ENCODE results near the gene MBD6.

Gene MBD6

DNA sequence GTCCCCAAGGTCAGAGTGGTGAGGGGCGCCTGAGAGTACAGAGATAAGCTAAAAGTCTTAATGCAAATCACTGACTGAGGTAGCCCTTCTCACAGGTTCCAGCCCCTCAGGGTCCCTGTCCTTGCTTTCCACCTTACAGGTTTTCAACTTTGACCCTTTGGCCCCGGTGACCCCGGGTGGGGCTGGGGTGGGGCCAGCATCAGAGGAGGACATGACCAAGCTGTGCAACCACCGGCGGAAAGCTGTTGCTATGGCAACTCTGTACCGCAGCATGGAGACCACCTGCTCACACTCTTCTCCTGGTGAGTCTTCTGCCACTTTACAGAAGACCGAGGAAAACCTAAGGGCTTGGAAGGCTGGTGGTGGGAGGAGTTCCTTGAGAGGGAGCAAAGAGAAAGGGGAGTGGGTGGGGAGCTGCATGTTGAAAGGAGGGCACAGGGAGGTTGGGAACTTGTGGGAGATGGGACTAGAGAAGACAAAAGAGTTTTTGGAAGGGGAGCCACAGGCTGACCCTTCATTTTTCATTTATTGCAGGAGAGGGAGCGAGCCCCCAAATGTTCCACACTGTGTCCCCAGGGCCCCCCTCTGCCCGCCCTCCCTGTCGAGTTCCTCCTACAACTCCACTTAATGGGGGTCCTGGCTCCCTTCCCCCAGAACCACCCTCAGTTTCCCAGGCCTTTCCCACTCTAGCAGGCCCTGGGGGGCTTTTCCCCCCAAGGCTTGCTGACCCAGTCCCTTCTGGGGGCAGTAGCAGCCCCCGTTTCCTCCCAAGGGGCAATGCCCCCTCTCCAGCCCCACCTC lies 2.4 kb downstream of the MBD6 start:
- DNase-seq (ENCODE audit: insufficient read length, low spot score), result no peak
- FAIRE-seq, result no peak
- TF ChIP-seq, protein P1, sequence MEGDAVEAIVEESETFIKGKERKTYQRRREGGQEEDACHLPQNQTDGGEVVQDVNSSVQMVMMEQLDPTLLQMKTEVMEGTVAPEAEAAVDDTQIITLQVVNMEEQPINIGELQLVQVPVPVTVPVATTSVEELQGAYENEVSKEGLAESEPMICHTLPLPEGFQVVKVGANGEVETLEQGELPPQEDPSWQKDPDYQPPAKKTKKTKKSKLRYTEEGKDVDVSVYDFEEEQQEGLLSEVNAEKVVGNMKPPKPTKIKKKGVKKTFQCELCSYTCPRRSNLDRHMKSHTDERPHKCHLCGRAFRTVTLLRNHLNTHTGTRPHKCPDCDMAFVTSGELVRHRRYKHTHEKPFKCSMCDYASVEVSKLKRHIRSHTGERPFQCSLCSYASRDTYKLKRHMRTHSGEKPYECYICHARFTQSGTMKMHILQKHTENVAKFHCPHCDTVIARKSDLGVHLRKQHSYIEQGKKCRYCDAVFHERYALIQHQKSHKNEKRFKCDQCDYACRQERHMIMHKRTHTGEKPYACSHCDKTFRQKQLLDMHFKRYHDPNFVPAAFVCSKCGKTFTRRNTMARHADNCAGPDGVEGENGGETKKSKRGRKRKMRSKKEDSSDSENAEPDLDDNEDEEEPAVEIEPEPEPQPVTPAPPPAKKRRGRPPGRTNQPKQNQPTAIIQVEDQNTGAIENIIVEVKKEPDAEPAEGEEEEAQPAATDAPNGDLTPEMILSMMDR (IDR thresholded peaks at IDR 0.05; ENCODE audit: insufficient read depth, missing control alignments), result no peak

DNA sequence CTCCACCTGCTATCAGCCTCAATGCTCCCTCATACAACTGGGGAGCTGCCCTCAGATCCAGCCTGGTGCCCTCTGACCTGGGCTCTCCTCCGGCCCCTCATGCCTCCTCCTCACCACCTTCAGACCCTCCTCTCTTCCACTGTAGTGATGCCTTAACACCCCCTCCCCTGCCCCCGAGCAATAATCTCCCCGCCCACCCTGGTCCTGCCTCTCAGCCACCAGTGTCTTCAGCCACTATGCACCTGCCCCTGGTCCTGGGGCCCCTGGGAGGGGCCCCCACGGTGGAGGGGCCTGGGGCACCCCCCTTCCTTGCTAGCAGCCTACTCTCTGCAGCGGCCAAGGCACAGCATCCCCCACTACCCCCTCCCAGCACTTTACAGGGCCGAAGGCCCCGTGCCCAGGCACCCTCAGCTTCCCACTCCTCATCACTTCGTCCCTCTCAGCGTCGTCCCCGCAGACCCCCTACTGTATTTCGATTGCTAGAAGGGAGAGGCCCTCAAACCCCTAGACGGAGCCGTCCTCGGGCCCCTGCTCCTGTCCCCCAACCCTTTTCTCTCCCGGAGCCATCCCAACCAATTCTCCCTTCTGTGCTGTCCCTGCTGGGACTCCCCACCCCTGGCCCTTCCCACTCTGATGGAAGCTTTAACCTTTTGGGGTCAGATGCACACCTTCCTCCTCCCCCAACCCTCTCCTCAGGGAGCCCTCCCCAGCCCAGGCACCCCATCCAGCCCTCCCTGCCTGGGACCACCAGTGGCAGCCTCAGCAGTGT lies 3.2 kb downstream of the MBD6 start:
- DNase-seq (ENCODE audit: insufficient read length, low spot score), result no peak
- no peak for FAIRE-seq
- TF ChIP-seq, protein P1 (IDR thresholded peaks at IDR 0.05; ENCODE audit: insufficient read depth, missing control alignments), result no peak

DNA sequence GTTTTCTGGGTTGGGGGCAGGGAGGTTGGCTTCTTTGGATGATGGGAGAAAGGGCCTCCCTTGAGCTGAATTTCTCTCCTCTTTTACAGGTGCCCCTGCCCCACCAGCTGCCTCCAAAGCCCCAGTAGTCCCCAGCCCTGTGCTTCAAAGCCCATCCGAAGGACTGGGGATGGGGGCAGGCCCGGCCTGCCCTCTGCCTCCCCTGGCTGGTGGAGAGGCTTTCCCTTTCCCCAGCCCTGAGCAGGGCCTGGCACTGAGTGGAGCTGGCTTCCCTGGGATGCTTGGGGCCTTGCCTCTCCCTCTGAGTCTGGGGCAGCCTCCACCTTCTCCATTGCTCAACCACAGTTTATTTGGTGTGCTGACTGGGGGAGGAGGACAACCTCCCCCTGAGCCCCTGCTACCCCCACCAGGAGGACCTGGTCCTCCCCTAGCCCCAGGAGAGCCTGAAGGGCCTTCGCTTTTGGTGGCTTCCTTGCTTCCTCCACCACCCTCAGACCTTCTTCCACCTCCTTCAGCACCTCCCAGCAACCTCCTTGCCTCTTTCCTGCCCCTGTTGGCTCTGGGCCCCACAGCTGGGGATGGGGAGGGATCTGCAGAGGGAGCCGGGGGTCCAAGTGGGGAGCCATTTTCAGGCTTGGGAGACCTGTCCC lies 4.0 kb downstream of the MBD6 start:
- FAIRE-seq, result no peak
- TF ChIP-seq, protein P1 (IDR thresholded peaks at IDR 0.05; ENCODE audit: insufficient read depth, missing control alignments), result no peak
- DNase-seq (ENCODE audit: insufficient read length, low spot score), result no peak

DNA sequence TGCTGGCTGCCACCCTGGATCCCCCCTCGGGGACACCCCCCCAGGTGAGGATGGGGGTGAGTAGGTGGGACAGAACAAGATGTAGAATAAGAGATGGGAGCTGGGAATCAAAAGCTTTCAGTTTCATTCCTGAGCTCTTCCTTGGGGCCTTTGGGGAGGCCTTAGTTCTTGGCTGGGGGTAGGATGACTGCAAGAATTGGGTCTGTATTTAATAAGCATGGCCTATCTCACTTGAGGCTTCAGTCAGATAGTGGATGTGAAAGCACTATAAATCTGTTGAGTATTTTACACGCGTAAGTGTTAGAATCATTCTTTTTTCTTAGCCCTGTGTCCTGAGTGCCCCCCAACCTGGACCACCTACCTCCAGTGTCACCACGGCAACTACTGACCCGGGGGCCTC lies 4.6 kb downstream of the MBD6 start:
- TF ChIP-seq, protein P1 (IDR thresholded peaks at IDR 0.05; ENCODE audit: insufficient read depth, missing control alignments), result no peak
- DNase-seq (ENCODE audit: insufficient read length, low spot score) (no peak), FAIRE-seq (no peak)

DNA sequence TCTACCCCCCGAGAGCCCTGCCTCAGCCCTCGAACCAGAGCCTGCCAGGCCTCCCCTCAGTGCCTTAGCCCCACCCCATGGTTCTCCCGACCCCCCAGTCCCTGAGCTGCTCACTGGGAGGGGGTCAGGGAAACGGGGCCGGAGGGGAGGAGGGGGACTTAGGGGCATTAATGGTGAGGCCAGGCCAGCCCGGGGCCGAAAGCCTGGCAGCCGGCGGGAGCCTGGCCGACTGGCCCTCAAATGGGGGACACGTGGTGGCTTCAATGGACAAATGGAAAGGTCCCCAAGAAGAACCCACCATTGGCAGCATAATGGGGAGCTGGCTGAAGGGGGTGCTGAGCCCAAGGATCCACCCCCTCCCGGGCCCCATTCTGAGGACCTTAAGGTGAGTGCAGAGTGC lies 5.6 kb downstream of the MBD6 start:
- FAIRE-seq, result no peak
- no peak for DNase-seq (ENCODE audit: insufficient read length, low spot score)
- TF ChIP-seq, protein P1 (IDR thresholded peaks at IDR 0.05; ENCODE audit: insufficient read depth, missing control alignments), result no peak

DNA sequence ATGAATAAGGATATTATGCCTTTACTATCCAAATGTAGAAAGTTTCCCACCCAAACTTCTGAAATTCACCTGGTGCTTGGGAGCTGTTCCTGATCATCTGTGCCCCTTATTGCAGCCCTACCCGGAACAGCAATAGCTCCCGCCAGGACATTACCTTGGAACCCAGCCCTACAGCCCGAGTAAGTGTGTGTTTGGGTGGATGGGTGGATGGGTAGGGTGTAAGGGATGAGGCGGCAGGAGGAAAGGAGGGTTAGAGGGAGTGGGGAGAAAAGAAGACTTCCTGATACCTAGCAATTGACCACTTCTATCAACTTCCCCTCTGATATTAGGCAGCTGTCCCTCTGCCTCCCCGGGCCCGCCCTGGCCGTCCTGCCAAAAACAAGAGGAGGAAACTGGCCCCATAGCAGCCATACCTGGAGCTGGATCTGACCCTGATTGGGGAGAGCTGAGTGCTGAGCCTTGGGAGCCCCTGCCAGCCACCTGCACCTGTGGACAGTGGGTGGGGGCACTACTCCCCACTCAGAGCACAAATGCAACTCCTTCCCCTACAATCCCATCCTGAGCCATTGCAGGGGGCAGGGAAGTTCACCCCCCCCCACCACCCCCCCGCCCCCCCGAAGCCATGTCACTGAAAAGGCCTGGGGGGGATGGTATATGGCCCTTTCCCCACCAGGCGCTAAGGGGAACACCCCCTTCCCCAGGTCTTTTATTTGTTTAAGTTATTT lies 6.4 kb downstream of the MBD6 start:
- DNase-seq (ENCODE audit: insufficient read length, low spot score) (no peak), FAIRE-seq (no peak)
- TF ChIP-seq, protein P1 (IDR thresholded peaks at IDR 0.05; ENCODE audit: insufficient read depth, missing control alignments), result no peak

Measured in D721Med (cell line).